Body of pancreas (tissue), 4 donors: ENCODE results near the gene OR10H4.

ENCODE experiments used
- CTCF ChIP-seq, 7 experiments: fragments of 450-650 bp in 4 of 7; fragments of 200-600 bp in 3 of 7; sonication (generic) in 3 of 7; IDR thresholded peaks; one replicate each; pipeline ENCODE4 v1.5.1; 2016 to 2019; ENCODE audit warnings: antibody characterized with exemption in 7 of 7
- POLR2A ChIP-seq, 3 donors: fragments of 450-650 bp; IDR thresholded peaks; one replicate each; pipeline ENCODE4 v1.6.1; 2016; ENCODE audit warnings: antibody characterized with exemption in 3 of 3, mild to moderate bottlenecking in 2 of 3

- TF ChIP-seq CTCF (IDR thresholded peaks at IDR 0.05) = no peak
- TF ChIP-seq POLR2A (IDR thresholded peaks at IDR 0.05) = no peak
Measured at GRCh38 chr19:15913830-15914229, 35.0 kb upstream of the OR10H4 start.
